Testis (tissue), 3 donors: ENCODE results near the gene PTPRR. TPM values are rescaled to one million over a fixed set of nuclear protein-coding genes. Genes with fewer than 3 reads are reported as not detected.

Source experiments
- DNase-seq: peaks from one replicate; pipeline ENCODE4 v3.0.0-alpha.2; 2019
- H3K27ac ChIP-seq, 2 donors: fragments of 200-600 bp; sonication (generic); one replicate each; pipeline ENCODE4 v1.5.1; 2019
- H3K27me3 ChIP-seq: fragments of 200-600 bp; sonication (generic); one replicate; pipeline ENCODE4 v1.5.1; 2019
- H3K36me3 ChIP-seq: fragments of 200-600 bp; sonication (generic); one replicate; pipeline ENCODE4 v1.5.1; 2017; ENCODE audit warnings: low read depth; ENCODE audit errors: missing control alignments
- H3K4me1 ChIP-seq: fragments of 200-600 bp; sonication (generic); one replicate; pipeline ENCODE4 v1.5.1; 2019
- H3K4me3 ChIP-seq, 2 donors: fragments of 200-600 bp; sonication (generic); one replicate each; pipeline ENCODE4 v1.5.1; 2017 to 2019
- H3K9me3 ChIP-seq: fragments of 200-600 bp; sonication (generic); one replicate; pipeline ENCODE4 v1.5.1; 2017
- POLR2A ChIP-seq: fragments of 450-650 bp; IDR thresholded peaks from one replicate; pipeline ENCODE4 v1.6.1; 2017; ENCODE audit warnings: antibody characterized with exemption, mild to moderate bottlenecking, moderate library complexity
- WGBS, 2 donors: methylation state at CpG; one replicate each; pipeline ENCODE4 v1.1.5; 2018; 5-methylcytosine and 5-hydroxymethylcytosine counted together
- intact Hi-C: fragments of 100-400 bp; cut with DNase I; formaldehyde crosslinking; loops from one replicate; pipeline ENCODE4 v1.15.1; 2023; ENCODE audit warnings: low total_unique reads
- polyA plus RNA-seq: library from polyadenylated mRNA; stranded (reverse); fragments of 350-450 nt; fragmentation: Illumina TruSeq; extraction: RNeasy Lipid Tissue Mini Kit (QIAGEN cat#74804); gene quantifications from one replicate; pipeline ENCODE4 v1.2.3, GENCODE V29; 2014; ENCODE audit warnings: low read depth, low replicate concordance; ENCODE audit not compliant: insufficient read depth
- total RNA-seq, 2 donors: library from RNA; depleted of rRNA; stranded (reverse); fragments of >200 nt; gene quantifications; one replicate each; pipeline ENCODE4 v1.2.3, GENCODE V29; 2016
- TF ChIP-seq, protein P1 (sequence below), 3 experiments: fragments of 450-650 bp in 2 of 3; fragments of 200-600 bp in 1 of 3; sonication (generic) in 1 of 3; IDR thresholded peaks; one replicate each; pipeline ENCODE4 v1.5.1; 2016 to 2019; ENCODE audit warnings: antibody characterized with exemption in 3 of 3, mild to moderate bottlenecking in 2 of 3, moderate library complexity in 1 of 3

Gene PTPRR
- total and polyA plus RNA-seq, 3 donors from 2014 or later: 0.16 to 0.43 (median 0.24) TPM

DNA sequence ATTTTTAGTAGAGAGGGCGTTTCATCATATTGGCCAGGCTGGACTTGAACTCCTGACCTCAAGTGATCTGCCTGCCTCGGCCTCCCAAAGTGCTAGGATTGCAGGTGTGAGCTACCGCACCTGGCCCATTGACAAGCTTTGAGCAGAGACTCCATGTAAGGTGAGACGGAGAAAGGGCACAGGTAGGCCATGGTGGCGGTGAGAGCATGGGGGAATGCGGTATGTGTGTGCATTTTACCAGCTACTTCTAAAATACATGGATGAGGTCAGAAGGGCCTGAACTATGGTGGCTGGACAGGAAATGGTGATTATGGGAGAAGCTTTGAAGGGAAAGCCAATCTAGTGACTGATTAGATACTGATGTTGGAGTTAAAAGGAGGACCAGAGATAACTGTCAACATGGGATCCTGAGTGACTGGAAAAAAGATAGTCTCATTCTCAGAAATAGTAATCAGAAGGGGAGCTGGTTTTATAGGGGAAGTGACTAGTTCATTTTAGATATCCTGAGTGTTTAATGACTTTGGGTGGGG lies 261.4 kb downstream of the PTPRR start:
- no peaks in the 10 kb centered on the region for H3K27me3 ChIP-seq
- H3K4me1 ChIP-seq: no peaks in the 10 kb centered on the region
- intact Hi-C loops: no loop called here
- H3K27ac ChIP-seq: no peak overlapping the region
- TF ChIP-seq POLR2A: no peak
- TF ChIP-seq, protein P1, sequence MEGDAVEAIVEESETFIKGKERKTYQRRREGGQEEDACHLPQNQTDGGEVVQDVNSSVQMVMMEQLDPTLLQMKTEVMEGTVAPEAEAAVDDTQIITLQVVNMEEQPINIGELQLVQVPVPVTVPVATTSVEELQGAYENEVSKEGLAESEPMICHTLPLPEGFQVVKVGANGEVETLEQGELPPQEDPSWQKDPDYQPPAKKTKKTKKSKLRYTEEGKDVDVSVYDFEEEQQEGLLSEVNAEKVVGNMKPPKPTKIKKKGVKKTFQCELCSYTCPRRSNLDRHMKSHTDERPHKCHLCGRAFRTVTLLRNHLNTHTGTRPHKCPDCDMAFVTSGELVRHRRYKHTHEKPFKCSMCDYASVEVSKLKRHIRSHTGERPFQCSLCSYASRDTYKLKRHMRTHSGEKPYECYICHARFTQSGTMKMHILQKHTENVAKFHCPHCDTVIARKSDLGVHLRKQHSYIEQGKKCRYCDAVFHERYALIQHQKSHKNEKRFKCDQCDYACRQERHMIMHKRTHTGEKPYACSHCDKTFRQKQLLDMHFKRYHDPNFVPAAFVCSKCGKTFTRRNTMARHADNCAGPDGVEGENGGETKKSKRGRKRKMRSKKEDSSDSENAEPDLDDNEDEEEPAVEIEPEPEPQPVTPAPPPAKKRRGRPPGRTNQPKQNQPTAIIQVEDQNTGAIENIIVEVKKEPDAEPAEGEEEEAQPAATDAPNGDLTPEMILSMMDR (IDR thresholded peaks at IDR 0.05): no peak
- no peak for DNase-seq
- H3K4me3 ChIP-seq: no peak overlapping the region
- WGBS, 2 donors: 95 to 98% methylated on average over 6 of the region's 6 CpGs
- no peaks in the 10 kb centered on the region for H3K36me3 ChIP-seq
- no peaks in the 10 kb centered on the region for H3K9me3 ChIP-seq

DNA sequence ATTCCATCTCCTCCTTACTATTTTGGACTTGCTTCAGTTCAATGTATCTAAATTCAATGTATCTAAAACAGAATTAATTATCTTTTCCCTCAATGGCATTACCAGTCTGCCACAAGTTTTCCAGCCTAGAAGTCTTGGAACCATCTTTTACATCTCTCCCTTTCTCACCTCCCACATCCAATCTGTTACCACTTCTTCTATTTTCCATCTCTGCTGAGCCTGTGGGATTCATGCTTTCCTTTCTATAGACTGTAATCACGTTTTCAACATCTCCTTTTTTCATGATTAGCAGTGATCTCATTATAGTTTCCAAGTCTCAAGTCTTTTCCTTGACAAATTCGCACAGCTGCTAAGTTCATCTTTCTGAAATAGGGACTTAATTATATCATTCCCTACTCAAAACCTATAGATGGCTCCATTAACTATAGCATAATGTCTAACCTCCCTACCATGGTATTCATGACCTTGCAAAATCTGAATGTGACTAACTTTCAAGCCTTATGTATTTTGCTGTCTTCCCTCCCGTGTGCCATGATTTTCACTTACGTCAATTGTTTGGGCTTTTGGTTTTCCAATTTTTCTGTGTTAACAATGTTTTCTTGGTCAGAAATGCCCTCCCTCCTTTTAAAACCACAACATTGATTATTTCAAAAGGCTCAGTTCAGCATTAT lies 262.8 kb downstream of the PTPRR start:
- H3K9me3 ChIP-seq: no peaks in the 10 kb centered on the region
- no peak overlapping the region for H3K27ac ChIP-seq
- WGBS, 2 donors: 84 to 85% methylated on average over 4 of the region's 4 CpGs
- no peaks in the 10 kb centered on the region for H3K4me1 ChIP-seq
- no peak overlapping the region for H3K4me3 ChIP-seq
- H3K36me3 ChIP-seq: no peaks in the 10 kb centered on the region
- no peaks in the 10 kb centered on the region for H3K27me3 ChIP-seq
- TF ChIP-seq, protein P1 (IDR thresholded peaks at IDR 0.05): no peak
- TF ChIP-seq POLR2A: no peak
- intact Hi-C loops: no loop called here
- DNase-seq: no peak

DNA sequence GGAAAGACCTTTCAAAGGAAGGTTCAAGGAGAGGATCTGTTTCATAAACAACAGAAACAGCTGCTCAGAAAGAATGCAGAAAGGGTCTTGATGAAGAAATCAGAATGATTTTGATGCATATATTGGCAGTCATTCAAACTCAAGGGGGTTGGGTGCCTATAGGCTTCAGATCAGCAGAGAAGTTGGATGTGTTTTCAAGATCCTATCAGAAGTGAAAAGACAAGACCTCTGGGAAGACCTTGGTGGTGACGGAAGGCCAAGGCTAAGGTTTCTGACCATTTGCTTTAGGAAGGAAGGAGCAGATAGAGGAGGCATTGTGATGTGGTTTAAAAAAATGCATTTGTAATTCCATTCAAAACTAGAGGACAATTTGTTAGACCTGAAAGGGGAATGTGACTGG lies 268.1 kb downstream of the PTPRR start:
- WGBS, 2 donors: 62 to 69% methylated on average over 1 of the region's 1 CpG
- DNase-seq: no peak

DNA sequence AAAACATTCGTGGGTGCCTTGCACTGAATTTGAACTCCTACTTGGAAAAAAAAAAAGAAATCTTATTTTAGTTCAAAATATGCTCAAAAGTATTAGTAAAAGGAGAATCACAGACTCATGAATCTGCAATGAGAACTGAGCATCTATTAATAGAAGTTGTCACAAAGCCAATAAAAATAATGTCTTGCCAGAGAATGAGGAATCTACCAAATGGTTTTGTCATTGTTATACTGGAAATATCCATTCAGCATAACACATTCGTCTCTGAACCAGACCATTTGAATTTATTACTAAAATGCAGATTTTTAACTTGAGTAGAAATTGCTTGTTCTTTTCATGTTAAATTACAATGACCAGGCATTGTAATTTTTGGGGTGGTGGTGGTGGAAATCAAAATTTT lies 271.7 kb downstream of the PTPRR start:
- 42 to 61% methylated on average over 2 of the region's 2 CpGs for WGBS, 2 donors
- no peak overlapping the region for H3K4me3 ChIP-seq
- intact Hi-C loops: no loop called here
- H3K36me3 ChIP-seq: no peaks in the 10 kb centered on the region
- no peaks in the 10 kb centered on the region for H3K4me1 ChIP-seq
- no peak for DNase-seq
- no peak overlapping the region for H3K27ac ChIP-seq
- no peaks in the 10 kb centered on the region for H3K27me3 ChIP-seq
- H3K9me3 ChIP-seq: no peaks in the 10 kb centered on the region
- no peak for TF ChIP-seq POLR2A
- TF ChIP-seq, protein P1 (IDR thresholded peaks at IDR 0.05): no peak

More for the DNA sequence above, 268.1 kb downstream of the PTPRR start:
- no peaks in the 10 kb centered on the region for H3K36me3 ChIP-seq
- no peak overlapping the region for H3K4me3 ChIP-seq
- no peak overlapping the region for H3K27ac ChIP-seq
- no peaks in the 10 kb centered on the region for H3K27me3 ChIP-seq
- intact Hi-C loops: no loop called here
- no peaks in the 10 kb centered on the region for H3K4me1 ChIP-seq
- no peak for TF ChIP-seq POLR2A
- TF ChIP-seq, protein P1 (IDR thresholded peaks at IDR 0.05): no peak
- H3K9me3 ChIP-seq: no peaks in the 10 kb centered on the region

DNA sequence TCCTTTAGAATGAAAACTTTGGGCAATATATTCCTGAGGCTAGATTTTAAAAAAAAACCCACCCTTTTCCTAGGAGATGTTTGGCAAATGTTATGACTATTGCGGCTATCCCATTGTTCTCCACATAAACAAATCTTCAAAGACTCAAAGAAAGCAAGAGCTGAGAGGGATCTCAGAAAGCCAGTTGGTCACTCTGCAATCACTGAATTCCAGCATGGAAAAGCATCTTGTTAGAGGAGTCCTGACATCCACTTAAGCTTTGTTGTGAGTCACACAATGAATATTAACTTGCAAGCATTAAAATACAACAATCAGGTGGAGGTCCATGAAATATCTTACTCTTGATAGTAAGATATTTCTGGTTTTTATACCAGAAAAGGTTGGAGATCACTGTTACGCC lies 272.3 kb downstream of the PTPRR start:
- TF ChIP-seq, protein P1 (IDR thresholded peaks at IDR 0.05): no peak
- TF ChIP-seq POLR2A: no peak
- DNase-seq: no peak
- no peaks in the 10 kb centered on the region for H3K9me3 ChIP-seq
- H3K27me3 ChIP-seq: no peaks in the 10 kb centered on the region
- H3K4me1 ChIP-seq: no peaks in the 10 kb centered on the region
- no peak overlapping the region for H3K27ac ChIP-seq
- intact Hi-C loops: no loop called here
- no peak overlapping the region for H3K4me3 ChIP-seq
- 83 to 92% methylated on average over 2 of the region's 2 CpGs for WGBS, 2 donors
- no peaks in the 10 kb centered on the region for H3K36me3 ChIP-seq
